ENCODE data around the gene MFSD2A. TPM values are rescaled to one million over a fixed set of nuclear protein-coding genes. Genes with fewer than 3 reads are reported as not detected.
A peak's percentile ranks its signal among the peaks of the same experiment; 100 is the strongest.
"Not testable (repeated sequence)": the region's sequence is repeated elsewhere in the genome, so short reads cannot be mapped to it uniquely, and the experiment has no call there.

MFSD2A gene
- total RNA-seq, 4 donors from 2014 or later: 8.9 to 60.8 (median 16.5) TPM

GRCh38 chr1:39959651-39960333 lies 4.8 kb downstream of the MFSD2A start:
- 75 to 79% methylated on average over 8 to 11 of the region's 12 CpGs for WGBS, 2 donors
- Histone ChIP-seq H3K27me3 (no peaks in the 10 kb centered on the region), H3K36me3 (no peaks in the 10 kb centered on the region), H3K27ac (peak overlapping the region; percentile 54 to 92 (median 90)), H3K4me1 (peaks cover 47 to 61% of the 10 kb centered on the region in 2 donors), H3K9me3 (no peaks in the 10 kb centered on the region), H3K4me3 (replicated peaks in 1 of 3) (no peak overlapping the region)
- intact Hi-C loops (cut with DNase I): no loop called here
- peak; percentile 63 to 67 for DNase-seq
- TF ChIP-seq POLR2A (IDR thresholded peaks at IDR 0.05): no peak
- no peak for TF ChIP-seq CTCF (IDR thresholded peaks at IDR 0.05)

- peak in 1 of 2 donors; percentile 62 for TF ChIP-seq POLR2A (IDR thresholded peaks at IDR 0.05)
- no peak for TF ChIP-seq CTCF (IDR thresholded peaks at IDR 0.05)
- Histone ChIP-seq H3K4me1 (peaks cover 43 to 55% of the 10 kb centered on the region in 2 donors), H3K27ac (peak overlapping the region; percentile 54 to 92 (median 90)), H3K36me3 (no peaks in the 10 kb centered on the region), H3K4me3 (replicated peaks in 1 of 3) (no peak overlapping the region), H3K9me3 (no peaks in the 10 kb centered on the region), H3K27me3 (no peaks in the 10 kb centered on the region)
- 53 to 56% methylated on average over 9 to 13 of the region's 13 CpGs for WGBS, 2 donors
- DNase-seq: peak; percentile 91 to 92
- intact Hi-C loops (cut with DNase I): no loop called here
Measured at GRCh38 chr1:39960431-39960958, 5.5 kb downstream of the MFSD2A start.

GRCh38 chr1:39962450-39962825 lies 7.5 kb downstream of the MFSD2A start:
- Histone ChIP-seq H3K4me1 (peaks cover 27 to 37% of the 10 kb centered on the region in 2 donors), H3K4me3 (replicated peaks in 1 of 3) (no peak overlapping the region), H3K36me3 (no peaks in the 10 kb centered on the region), H3K27me3 (no peaks in the 10 kb centered on the region), H3K27ac (no peak overlapping the region), H3K9me3 (no peaks in the 10 kb centered on the region)
- TF ChIP-seq CTCF (IDR thresholded peaks at IDR 0.05) (no peak), POLR2A (IDR thresholded peaks at IDR 0.05) (no peak)
- intact Hi-C loops (cut with DNase I): no loop called here
- 95 to 97% methylated on average over 17 of the region's 17 CpGs for WGBS, 2 donors
- no peak for DNase-seq

- 95 to 97% methylated on average over 12 to 13 of the region's 13 CpGs for WGBS, 2 donors
- intact Hi-C loops (cut with DNase I); H3K4me3 ChIP-seq (replicated peaks in 1 of 3); H3K9me3 ChIP-seq; H3K27ac ChIP-seq; H3K36me3 ChIP-seq; DNase-seq; H3K27me3 ChIP-seq: not testable (repeated sequence)
- peaks cover 22 to 31% of the 10 kb centered on the region in 2 donors for H3K4me1 ChIP-seq
Measured at GRCh38 chr1:39962964-39963363, 8.0 kb downstream of the MFSD2A start.

- H3K4me1 ChIP-seq: peaks cover 11 to 15% of the 10 kb centered on the region in 2 donors
- H3K27ac ChIP-seq: no peak overlapping the region
- 96 to 98% methylated on average over 4 of the region's 4 CpGs for WGBS, 2 donors
- intact Hi-C loops (cut with DNase I): no loop called here
- no peaks in the 10 kb centered on the region for H3K9me3 ChIP-seq
- no peak for TF ChIP-seq CTCF (IDR thresholded peaks at IDR 0.05)
- no peak for TF ChIP-seq POLR2A (IDR thresholded peaks at IDR 0.05)
- no peaks in the 10 kb centered on the region for H3K27me3 ChIP-seq
- DNase-seq: no peak
- H3K4me3 ChIP-seq (replicated peaks in 1 of 3): no peak overlapping the region
- H3K36me3 ChIP-seq: no peaks in the 10 kb centered on the region
Measured at GRCh38 chr1:39964552-39964951, 9.6 kb downstream of the MFSD2A start.

Measured in thyroid gland (tissue), 4 donors.